ENCODE measurements around the gene PTPN6.

- TF ChIP-seq YBX1 (IDR thresholded peaks at IDR 0.05) (no peak; the same call in 1 of the 2 replicates), SIN3A (IDR thresholded peaks at IDR 0.05; ENCODE audit: low read depth, low read length) (no peak), SMC3 (IDR thresholded peaks at IDR 0.05; ENCODE audit: borderline replicate concordance, low read length) (no peak), CTCF (IDR thresholded peaks at IDR 0.05 in 2 of 3, conservative IDR thresholded peaks at IDR 0.05 in 1 of 3; ENCODE audit: control insufficient read depth in 2 of 3, extremely low read depth in 1 of 3, insufficient read depth in 1 of 3, low read depth in 3 of 3, low read length in 3 of 3) (no peak), KDM1A (IDR thresholded peaks at IDR 0.05; ENCODE audit: borderline replicate concordance) (no peak)
These were observed 4.2 kb upstream of the PTPN6 start for GRCh38 chr12:6946920-6947374.

Measured in GM12878 (cell line).